CD4-positive, alpha-beta T cell (primary cell): Measurements from ENCODE around the gene DPRX. TPM values are rescaled to one million over a fixed set of nuclear protein-coding genes. Genes with fewer than 3 reads are reported as not detected.

Source experiments
- ATAC-seq: fragments of 200-7000 bp; cut with Tn5 transposase; one replicate; pipeline ENCODE4 v1.10.0; 2022; ENCODE audit warnings: mild to moderate bottlenecking; ENCODE audit not compliant: poor library complexity
- CTCF ChIA-PET: fragments of 350-600 bp; sonication (Branson Sonifier 250); formaldehyde crosslinking; loops from one replicate; lab custom pipeline; 2021; ENCODE audit warnings: antibody characterized with exemption, inconsistent platforms; lab: Charles Lee
- POLR2A ChIA-PET: fragments of 350-600 bp; sonication (Branson Sonifier 250); formaldehyde crosslinking; loops from one replicate; lab custom pipeline; 2021; ENCODE audit warnings: antibody characterized with exemption, inconsistent platforms; lab: Charles Lee
- DNase-seq, 14 experiments: peaks; one replicate each; pipeline ENCODE4 v3.0.0-alpha.2; 2013 to 2020; ENCODE audit warnings: mixed read lengths in 2 of 14
- H3K27ac ChIP-seq, 2 donors: one replicate each; pipeline versions ENCODE4 v1.5.1 to v1.7.0; 2013; ENCODE audit warnings: low read length in 2 of 2, low read depth in 1 of 2, mild to moderate bottlenecking in 1 of 2
- H3K27me3 ChIP-seq, 2 experiments: 1 replicate in 1 of 2; 2 replicates in 1 of 2; pipeline versions ENCODE4 v1.6.1 to v1.7.0; 2013; ENCODE audit warnings: low read length in 2 of 2, control low read depth in 1 of 2, mild to moderate bottlenecking in 1 of 2, moderate library complexity in 1 of 2; ENCODE audit not compliant: insufficient read depth in 2 of 2, control insufficient read depth in 1 of 2
- H3K36me3 ChIP-seq: one replicate; pipeline ENCODE4 v1.6.1; 2013; ENCODE audit warnings: low read length, control low read depth; ENCODE audit not compliant: insufficient read depth
- H3K4me1 ChIP-seq: one replicate; pipeline ENCODE4 v1.6.1; 2013; ENCODE audit warnings: low read length, control low read depth; ENCODE audit not compliant: insufficient read depth
- H3K4me3 ChIP-seq: one replicate; pipeline ENCODE4 v1.5.1; 2013; ENCODE audit warnings: mild to moderate bottlenecking, low read length, moderate library complexity
- H3K9me3 ChIP-seq, 2 experiments: 1 replicate in 1 of 2; 2 replicates in 1 of 2; pipeline versions ENCODE4 v1.6.1 to v1.7.0; 2013; ENCODE audit warnings: low read length in 2 of 2, mild to moderate bottlenecking in 2 of 2, control low read depth in 1 of 2, moderate library complexity in 1 of 2; ENCODE audit not compliant: control insufficient read depth in 1 of 2, insufficient read depth in 1 of 2
- H3K27ac Mint-ChIP-seq: one replicate; pipeline ENCODE4 v1.8.0; 2020; ENCODE audit warnings: mixed read lengths
- H3K27me3 Mint-ChIP-seq: one replicate; pipeline ENCODE4 v1.8.0; 2021; ENCODE audit warnings: mixed read lengths
- H3K36me3 Mint-ChIP-seq: one replicate; pipeline ENCODE4 v1.8.0; 2021; ENCODE audit warnings: low read depth, mixed read lengths
- H3K4me1 Mint-ChIP-seq: one replicate; pipeline ENCODE4 v1.8.0; 2021; ENCODE audit warnings: low read depth, mixed read lengths
- H3K4me3 Mint-ChIP-seq: one replicate; pipeline ENCODE4 v1.8.0; 2020; ENCODE audit warnings: mild to moderate bottlenecking, mixed read lengths
- H3K9me3 Mint-ChIP-seq: one replicate; pipeline ENCODE4 v1.8.0; 2020; ENCODE audit warnings: mixed read lengths
- intact Hi-C, 2 experiments: fragments of 100-400 bp; cut with DNase I in 1 of 2; cut with micrococcal nuclease in 1 of 2; formaldehyde crosslinking; loops; one replicate each; pipeline versions ENCODE4 v1.15.1 to v1.9.0; 2023 to 2025; cut with DNase I, micrococcal nuclease
- total RNA-seq, 174 experiments: library from RNA in 2 of 174; stranded (reverse) in 2 of 174; gene quantifications; one replicate each; pipeline ENCODE4 v1.2.3 and lab custom pipeline; 2021 to 2026
- TF ChIP-seq, protein P1 (sequence below): fragments of 200-600 bp; IDR thresholded peaks from one replicate; pipeline ENCODE4 v1.8.0; 2022; ENCODE audit warnings: antibody characterized with exemption, mild to moderate bottlenecking

DPRX gene
- total RNA-seq, 2 experiments from 2014 or later, result not detected

DNA sequence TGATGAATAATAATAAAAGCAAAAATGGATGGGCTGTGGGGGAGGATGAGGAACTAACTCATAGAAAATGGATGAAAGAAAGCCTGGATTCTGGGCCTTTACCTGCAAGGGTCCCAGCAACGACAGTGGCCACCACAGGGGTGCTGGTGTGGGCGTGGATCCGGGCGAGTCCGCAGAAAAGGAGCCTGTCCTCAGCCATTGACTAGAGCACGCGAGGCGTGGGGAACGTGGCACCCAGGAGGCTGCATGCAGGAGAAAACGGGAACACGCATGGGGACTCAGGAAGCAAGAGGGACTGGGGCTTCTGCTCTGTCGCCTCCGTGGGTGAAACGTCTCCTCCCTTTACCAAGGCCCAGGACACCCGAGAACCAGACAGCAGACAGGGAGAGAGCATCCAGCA lies 25.8 kb upstream of the DPRX start:
- no peak for DNase-seq
- Mint-ChIP-seq H3K27ac (no peak overlapping the region), H3K4me3 (no peak overlapping the region), H3K27me3 (peaks cover 4% of the 10 kb centered on the region), H3K4me1 (no peaks in the 10 kb centered on the region), H3K36me3 (no peaks in the 10 kb centered on the region), H3K9me3 (no peaks in the 10 kb centered on the region)
- ATAC-seq, result no peak
- no peak overlapping the region for H3K4me3 ChIP-seq
- intact Hi-C loops, result no loop called here
- POLR2A ChIA-PET, result no interaction called here
- no peaks in the 10 kb centered on the region for H3K27me3 ChIP-seq
- no peaks in the 10 kb centered on the region for H3K4me1 ChIP-seq
- peaks cover 0 to 56% of the 10 kb centered on the region in 2 experiments for H3K9me3 ChIP-seq
- no peaks in the 10 kb centered on the region for H3K36me3 ChIP-seq
- H3K27ac ChIP-seq, result no peak overlapping the region
- CTCF ChIA-PET, result no interaction called here
- TF ChIP-seq, protein P1, sequence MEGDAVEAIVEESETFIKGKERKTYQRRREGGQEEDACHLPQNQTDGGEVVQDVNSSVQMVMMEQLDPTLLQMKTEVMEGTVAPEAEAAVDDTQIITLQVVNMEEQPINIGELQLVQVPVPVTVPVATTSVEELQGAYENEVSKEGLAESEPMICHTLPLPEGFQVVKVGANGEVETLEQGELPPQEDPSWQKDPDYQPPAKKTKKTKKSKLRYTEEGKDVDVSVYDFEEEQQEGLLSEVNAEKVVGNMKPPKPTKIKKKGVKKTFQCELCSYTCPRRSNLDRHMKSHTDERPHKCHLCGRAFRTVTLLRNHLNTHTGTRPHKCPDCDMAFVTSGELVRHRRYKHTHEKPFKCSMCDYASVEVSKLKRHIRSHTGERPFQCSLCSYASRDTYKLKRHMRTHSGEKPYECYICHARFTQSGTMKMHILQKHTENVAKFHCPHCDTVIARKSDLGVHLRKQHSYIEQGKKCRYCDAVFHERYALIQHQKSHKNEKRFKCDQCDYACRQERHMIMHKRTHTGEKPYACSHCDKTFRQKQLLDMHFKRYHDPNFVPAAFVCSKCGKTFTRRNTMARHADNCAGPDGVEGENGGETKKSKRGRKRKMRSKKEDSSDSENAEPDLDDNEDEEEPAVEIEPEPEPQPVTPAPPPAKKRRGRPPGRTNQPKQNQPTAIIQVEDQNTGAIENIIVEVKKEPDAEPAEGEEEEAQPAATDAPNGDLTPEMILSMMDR, result no peak

DNA sequence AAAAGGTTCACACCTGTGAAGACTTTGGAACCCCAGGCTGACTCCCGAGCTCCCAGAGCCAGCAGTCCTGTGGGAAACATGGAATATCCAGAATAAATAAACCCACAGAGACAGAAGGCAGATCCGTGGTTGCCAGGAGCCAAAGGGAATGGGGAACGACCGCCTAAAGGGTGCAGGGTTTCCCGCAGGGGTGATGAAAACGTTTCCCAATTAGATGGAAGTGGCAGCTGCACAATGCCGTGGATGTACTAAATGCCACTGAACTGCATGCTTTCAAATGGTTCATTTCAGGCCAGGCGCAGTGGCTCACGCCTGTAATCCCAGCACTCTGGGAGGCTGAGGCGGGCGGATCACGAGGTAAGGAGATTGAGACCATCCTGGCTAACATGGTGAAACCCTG lies 23.4 kb upstream of the DPRX start:
- H3K4me1 ChIP-seq, result no peaks in the 10 kb centered on the region
- H3K9me3 ChIP-seq, result peaks cover 0 to 61% of the 10 kb centered on the region in 2 experiments
- no peak for DNase-seq
- intact Hi-C loops, result no loop called here
- no peaks in the 10 kb centered on the region for H3K36me3 ChIP-seq
- TF ChIP-seq, protein P1, result no peak
- POLR2A ChIA-PET, result no interaction called here
- H3K4me3 Mint-ChIP-seq, result no peak overlapping the region
- peaks cover 4% of the 10 kb centered on the region for H3K27me3 Mint-ChIP-seq
- no peak overlapping the region for H3K4me3 ChIP-seq
- no peak overlapping the region for H3K27ac ChIP-seq
- no peaks in the 10 kb centered on the region for H3K9me3 Mint-ChIP-seq
- no peaks in the 10 kb centered on the region for H3K36me3 Mint-ChIP-seq
- ATAC-seq, result no peak
- no peaks in the 10 kb centered on the region for H3K27me3 ChIP-seq
- no peaks in the 10 kb centered on the region for H3K4me1 Mint-ChIP-seq
- CTCF ChIA-PET, result no interaction called here
- no peak overlapping the region for H3K27ac Mint-ChIP-seq

DNA sequence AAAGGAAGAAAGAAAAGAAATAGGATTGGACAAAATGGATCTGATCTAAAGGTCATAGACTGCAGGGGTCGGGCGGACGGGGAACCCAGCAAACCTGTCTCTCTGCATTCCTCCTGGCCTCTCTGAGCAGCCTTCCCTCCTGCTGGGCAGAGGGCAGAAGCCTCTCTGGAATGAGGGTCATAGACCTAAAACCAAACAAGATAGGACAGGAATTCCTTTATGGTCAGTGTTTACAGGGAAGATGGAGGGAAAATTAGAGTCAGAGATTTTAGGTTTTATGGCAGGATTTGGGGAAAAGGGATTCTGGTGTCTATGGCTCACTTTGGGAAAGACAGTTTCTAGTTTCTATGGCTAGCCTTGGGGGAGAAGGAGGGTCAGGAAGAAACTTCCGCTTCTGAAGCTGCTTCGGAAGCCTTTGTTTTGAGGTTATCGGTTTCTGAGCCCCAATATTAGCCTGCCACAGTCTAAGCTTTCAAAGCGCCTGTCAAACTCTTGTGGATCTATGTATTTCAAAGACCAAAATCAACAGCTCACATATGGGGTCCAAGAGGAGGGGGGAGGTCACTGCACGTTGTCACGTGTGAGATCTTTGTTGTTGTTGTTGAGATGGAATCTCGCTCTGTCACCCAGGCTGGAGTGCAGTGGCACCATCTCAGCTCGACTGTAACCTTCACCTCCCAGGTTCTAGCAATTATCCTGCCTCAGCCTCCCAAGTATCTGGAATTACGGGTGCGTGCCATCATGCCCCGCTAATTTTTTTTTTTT lies 18.9 kb upstream of the DPRX start:
- Mint-ChIP-seq H3K4me1 (no peaks in the 10 kb centered on the region), H3K9me3 (peaks cover 6% of the 10 kb centered on the region), H3K4me3 (no peak overlapping the region), H3K36me3 (no peaks in the 10 kb centered on the region), H3K27me3 (no peaks in the 10 kb centered on the region), H3K27ac (no peak overlapping the region)
- POLR2A ChIA-PET, result no interaction called here
- Histone ChIP-seq H3K4me1 (no peaks in the 10 kb centered on the region), H3K4me3 (no peak overlapping the region), H3K36me3 (no peaks in the 10 kb centered on the region), H3K27me3 (no peaks in the 10 kb centered on the region), H3K27ac (no peak overlapping the region), H3K9me3 (peaks cover 0 to 48% of the 10 kb centered on the region in 2 experiments)
- ATAC-seq (no peak), DNase-seq (no peak)
- intact Hi-C loops, result no loop called here
- TF ChIP-seq, protein P1, result no peak
- CTCF ChIA-PET, result no interaction called here
